ENCODE data around the gene VPS13D. TPM values are rescaled to one million over a fixed set of nuclear protein-coding genes. Genes with fewer than 3 reads are reported as not detected.

Gene VPS13D
- total RNA-seq, 1 experiment from 2014 or later: 20.2 TPM

DNA sequence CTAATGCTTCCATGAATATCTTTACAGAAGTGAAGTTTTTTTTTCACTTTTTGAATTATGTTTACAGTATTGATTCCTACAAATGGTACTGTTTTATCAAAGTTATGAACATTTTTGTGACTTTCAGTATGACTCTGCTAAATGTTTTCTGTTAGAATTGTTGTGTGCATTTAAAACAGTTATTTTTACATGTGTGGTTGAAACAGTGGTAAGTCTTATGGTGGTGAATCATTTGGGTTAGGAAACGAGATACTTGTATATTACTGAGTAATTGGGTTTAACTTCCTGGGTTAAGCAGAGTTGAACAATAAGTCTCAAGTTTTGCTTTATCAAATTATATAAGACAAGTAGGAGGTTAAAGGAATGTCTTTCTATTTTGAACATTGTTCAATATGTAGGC, 66.8 kb downstream of the VPS13D start:
- Histone ChIP-seq H3K4me1 (ENCODE audit: insufficient read depth, low read length) (no peaks in the 10 kb centered on the region), H3K56ac (ENCODE audit: insufficient read length, low read depth, low read length) (no peak overlapping the region), H3K4ac (ENCODE audit: low read depth, low read length) (no peak overlapping the region), H4K91ac (ENCODE audit: insufficient read length, low read depth, low read length) (no peak overlapping the region), H3K79me2 (ENCODE audit: insufficient read depth, low read length) (no peaks in the 10 kb centered on the region), H2BK15ac (ENCODE audit: low read depth, low read length) (no peak overlapping the region), H2BK20ac (ENCODE audit: low read depth, low read length, poor library complexity, severe bottlenecking) (no peak overlapping the region), H4K8ac (replicated peaks; ENCODE audit: insufficient read length, low read depth, low read length) (no peak overlapping the region), H2AK5ac (ENCODE audit: insufficient read length, low read length) (no peak overlapping the region), H3K9me3 (ENCODE audit: control insufficient read depth, low read depth, low read length) (no peaks in the 10 kb centered on the region), H2BK12ac (ENCODE audit: insufficient read length, low read depth, low read length) (no peak overlapping the region), H2BK5ac (ENCODE audit: insufficient read length, low read length) (no peak overlapping the region), H4K20me1 (ENCODE audit: control insufficient read depth, insufficient read depth, insufficient read length) (no peaks in the 10 kb centered on the region), H3K9ac (ENCODE audit: extremely low read depth, insufficient read length, low read length) (no peak overlapping the region), H3K79me1 (ENCODE audit: insufficient read depth, low read depth, low read length, poor library complexity, severe bottlenecking) (no peaks in the 10 kb centered on the region), H3K4me2 (ENCODE audit: insufficient read depth, insufficient read length, low read length) (no peak overlapping the region), H2AFZ (ENCODE audit: low read length) (no peak overlapping the region), H3K23me2 (ENCODE audit: insufficient read length, low read depth, low read length, poor library complexity, severe bottlenecking) (no peaks in the 10 kb centered on the region), H3K27ac (ENCODE audit: insufficient read length, low read depth, low read length) (no peak overlapping the region), H3T11ph (ENCODE audit: low read length) (no peak overlapping the region), H4K5ac (ENCODE audit: insufficient read length, low read depth, low read length) (no peak overlapping the region), H3K27me3 (ENCODE audit: insufficient read depth, low read length) (no peaks in the 10 kb centered on the region), H2BK120ac (ENCODE audit: low read depth, low read length, poor library complexity, severe bottlenecking) (no peak overlapping the region), H3K23ac (ENCODE audit: insufficient read length, low read depth, low read length) (no peak overlapping the region), H3K14ac (ENCODE audit: insufficient read depth, low read length) (no peak overlapping the region), H3K18ac (ENCODE audit: insufficient read length, low read depth, low read length) (no peak overlapping the region)
- no peak for DNase-seq
- Mint-ChIP-seq H3K36me3 (ENCODE audit: insufficient read depth in 1 of 3, low read depth in 3 of 3) (peaks cover 2 to 18% (median 11%) of the 10 kb centered on the region in 3 experiments; a peak in 5 of 7 replicates), H3K4me3 (no peak overlapping the region), H3K9me3 (no peaks in the 10 kb centered on the region), H3K27me3 (ENCODE audit: low read depth) (no peaks in the 10 kb centered on the region), H3K27ac (no peak overlapping the region), H3K4me1 (no peaks in the 10 kb centered on the region)
- TF ChIP-seq, protein P1, sequence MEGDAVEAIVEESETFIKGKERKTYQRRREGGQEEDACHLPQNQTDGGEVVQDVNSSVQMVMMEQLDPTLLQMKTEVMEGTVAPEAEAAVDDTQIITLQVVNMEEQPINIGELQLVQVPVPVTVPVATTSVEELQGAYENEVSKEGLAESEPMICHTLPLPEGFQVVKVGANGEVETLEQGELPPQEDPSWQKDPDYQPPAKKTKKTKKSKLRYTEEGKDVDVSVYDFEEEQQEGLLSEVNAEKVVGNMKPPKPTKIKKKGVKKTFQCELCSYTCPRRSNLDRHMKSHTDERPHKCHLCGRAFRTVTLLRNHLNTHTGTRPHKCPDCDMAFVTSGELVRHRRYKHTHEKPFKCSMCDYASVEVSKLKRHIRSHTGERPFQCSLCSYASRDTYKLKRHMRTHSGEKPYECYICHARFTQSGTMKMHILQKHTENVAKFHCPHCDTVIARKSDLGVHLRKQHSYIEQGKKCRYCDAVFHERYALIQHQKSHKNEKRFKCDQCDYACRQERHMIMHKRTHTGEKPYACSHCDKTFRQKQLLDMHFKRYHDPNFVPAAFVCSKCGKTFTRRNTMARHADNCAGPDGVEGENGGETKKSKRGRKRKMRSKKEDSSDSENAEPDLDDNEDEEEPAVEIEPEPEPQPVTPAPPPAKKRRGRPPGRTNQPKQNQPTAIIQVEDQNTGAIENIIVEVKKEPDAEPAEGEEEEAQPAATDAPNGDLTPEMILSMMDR (conservative IDR thresholded peaks at IDR 0.05): no peak
- no CpG with 5 or more reads among the region's 1 CpG for WGBS (ENCODE audit: extremely low coverage, insufficient read length, low lambda C conversion rate)

Measured in H9 (cell line).